Activated T-cell treated with anti-CD3 and anti-CD28 coated beads, Interleukin-2, amount 50 U/mL, for 72 hours (primary cell): ENCODE measurements around the gene CCDC83. TPM values are rescaled to one million over a fixed set of nuclear protein-coding genes. Genes with fewer than 3 reads are reported as not detected.
"Not testable (repeated sequence)": the region's sequence is repeated elsewhere in the genome, so short reads cannot be mapped to it uniquely, and the experiment has no call there.

Experiments used
- ATAC-seq, 2 donors: fragments of 150-1000 bp; cut with Tn5 transposase; replicated peaks in 1 of 2; 2 replicates each; pipeline ENCODE4 v1.10.0; 2021; ENCODE audit warnings: moderate library complexity in 2 of 2, mild to moderate bottlenecking in 1 of 2
- DNase-seq, 2 donors: peaks; one replicate each; pipeline ENCODE4 v3.0.0; 2021 to 2022; ENCODE audit warnings: mixed read lengths in 1 of 2
- H3K27ac Mint-ChIP-seq: one replicate; pipeline ENCODE4 v1.8.0; 2022; ENCODE audit warnings: mild to moderate bottlenecking, moderate library complexity, mixed read lengths
- H3K27me3 Mint-ChIP-seq: one replicate; pipeline ENCODE4 v1.8.0; 2022; ENCODE audit warnings: low read depth, mixed read lengths
- H3K36me3 Mint-ChIP-seq, 2 donors: one replicate each; pipeline ENCODE4 v1.8.0; 2022; ENCODE audit warnings: mixed read lengths in 2 of 2, mild to moderate bottlenecking in 1 of 2; ENCODE audit not compliant: insufficient read depth in 2 of 2
- H3K4me1 Mint-ChIP-seq: one replicate; pipeline ENCODE4 v1.8.0; 2022; ENCODE audit warnings: low read depth, mixed read lengths
- H3K4me3 Mint-ChIP-seq, 2 donors: one replicate each; pipeline ENCODE4 v1.8.0; 2022; ENCODE audit warnings: mild to moderate bottlenecking in 2 of 2, mixed read lengths in 2 of 2, moderate library complexity in 2 of 2
- H3K9me3 Mint-ChIP-seq, 2 donors: one replicate each; pipeline ENCODE4 v1.8.0; 2022; ENCODE audit warnings: mixed read lengths in 2 of 2
- total RNA-seq, 2 donors: library from RNA; stranded (reverse); gene quantifications; one replicate each; pipeline ENCODE4 v1.2.3, GENCODE V29; 2022

CCDC83 gene
- total RNA-seq, 2 donors from 2014 or later: not detected

DNA sequence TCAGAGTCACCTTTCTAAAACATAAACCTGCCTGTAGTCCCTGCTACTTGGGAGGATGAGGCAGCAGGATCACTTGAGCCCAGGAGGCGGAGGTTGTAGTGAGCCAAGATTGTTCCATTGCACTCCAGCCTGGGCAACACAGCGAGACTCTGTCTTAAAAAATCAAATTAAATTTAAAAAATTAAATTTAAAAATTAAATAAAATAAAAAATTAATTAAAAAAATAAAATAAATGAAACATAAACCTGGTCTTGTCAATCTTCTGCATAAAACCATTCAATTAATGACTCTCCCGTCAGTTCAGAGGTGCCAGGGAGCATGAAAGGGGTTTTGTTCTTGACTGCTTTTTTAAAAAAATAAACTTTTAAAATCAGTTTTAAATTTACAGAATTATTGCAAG is 48.6 kb downstream of the CCDC83 start:
- Mint-ChIP-seq H3K9me3 (no peaks in the 10 kb centered on the region), H3K4me1 (no peaks in the 10 kb centered on the region), H3K4me3 (no peak overlapping the region), H3K27me3 (no peaks in the 10 kb centered on the region), H3K27ac (no peak overlapping the region), H3K36me3 (no peaks in the 10 kb centered on the region)
- no peak for DNase-seq
- ATAC-seq: no peak

DNA sequence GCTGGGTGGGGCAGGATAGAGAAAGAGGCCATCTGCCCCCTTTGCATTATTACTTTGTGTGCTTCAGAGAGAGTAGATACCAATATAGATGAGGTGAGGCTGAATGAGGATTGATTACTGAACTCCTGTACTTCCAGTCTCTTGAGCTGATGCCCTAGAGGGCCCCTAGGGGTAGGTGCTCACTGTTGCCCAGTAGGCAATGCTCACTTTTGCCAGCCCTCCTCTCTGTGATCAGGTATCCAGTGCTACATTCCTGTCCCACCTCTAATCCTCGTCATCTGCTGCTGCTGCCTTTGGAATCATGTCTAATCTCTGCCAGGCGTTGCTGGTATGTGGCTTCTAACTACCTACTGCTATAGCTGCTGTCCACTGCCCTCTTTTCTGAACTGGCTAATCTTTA is 57.2 kb downstream of the CCDC83 start:
- no peak overlapping the region for H3K27ac Mint-ChIP-seq
- no peaks in the 10 kb centered on the region for H3K27me3 Mint-ChIP-seq
- H3K4me1 Mint-ChIP-seq: no peaks in the 10 kb centered on the region
- no peak for ATAC-seq
- no peak overlapping the region for H3K4me3 Mint-ChIP-seq
- no peaks in the 10 kb centered on the region for H3K36me3 Mint-ChIP-seq
- DNase-seq: no peak
- no peaks in the 10 kb centered on the region for H3K9me3 Mint-ChIP-seq

DNA sequence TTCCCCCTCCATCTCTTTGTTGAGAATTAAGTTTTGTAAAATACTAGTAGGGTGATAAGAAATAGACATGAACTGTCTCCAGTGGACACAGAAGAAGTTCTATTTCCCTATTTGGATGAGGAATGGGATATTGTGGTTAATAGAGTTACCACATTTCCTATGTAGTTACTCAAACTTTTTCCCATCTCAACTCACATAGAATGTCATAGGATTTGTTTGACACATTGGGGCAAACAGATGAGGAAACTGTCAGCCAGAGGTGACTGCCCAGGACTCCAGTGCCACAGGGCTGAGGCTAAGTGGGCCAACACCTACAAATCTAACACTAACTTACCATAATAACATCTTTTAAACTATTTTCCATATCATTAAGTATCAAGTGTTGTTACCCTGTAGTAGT is 58.3 kb downstream of the CCDC83 start:
- H3K9me3 Mint-ChIP-seq: peaks cover 0 to 2% of the 10 kb centered on the region in 2 donors
- ATAC-seq: no peak
- no peak overlapping the region for H3K27ac Mint-ChIP-seq
- no peaks in the 10 kb centered on the region for H3K27me3 Mint-ChIP-seq
- H3K36me3 Mint-ChIP-seq: no peaks in the 10 kb centered on the region
- no peak for DNase-seq
- no peaks in the 10 kb centered on the region for H3K4me1 Mint-ChIP-seq
- no peak overlapping the region for H3K4me3 Mint-ChIP-seq

DNA sequence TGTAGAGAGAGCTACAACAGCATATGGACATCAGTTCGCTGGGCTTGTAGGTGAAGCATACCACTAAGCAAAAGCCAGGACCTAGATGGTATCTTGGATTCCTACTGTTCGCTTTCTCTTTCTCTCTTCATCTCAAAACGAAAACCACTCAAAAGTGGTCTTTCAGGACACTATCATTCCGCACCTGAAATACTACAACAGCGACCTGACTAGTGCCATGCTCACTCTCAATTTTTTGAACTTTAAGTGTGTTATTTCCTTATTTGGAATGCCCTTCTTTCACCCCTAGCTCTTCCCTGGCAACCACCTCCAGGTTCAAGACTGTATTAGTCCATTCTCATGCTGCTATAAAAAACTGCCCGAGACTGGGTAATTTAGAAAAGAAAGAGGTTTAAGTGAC is 59.2 kb downstream of the CCDC83 start:
- Mint-ChIP-seq H3K36me3 (no peaks in the 10 kb centered on the region), H3K27ac (no peak overlapping the region), H3K27me3 (no peaks in the 10 kb centered on the region), H3K4me1 (no peaks in the 10 kb centered on the region), H3K4me3 (no peak overlapping the region), H3K9me3 (peaks cover 0 to 2% of the 10 kb centered on the region in 2 donors)
- ATAC-seq (no peak), DNase-seq (no peak)

DNA sequence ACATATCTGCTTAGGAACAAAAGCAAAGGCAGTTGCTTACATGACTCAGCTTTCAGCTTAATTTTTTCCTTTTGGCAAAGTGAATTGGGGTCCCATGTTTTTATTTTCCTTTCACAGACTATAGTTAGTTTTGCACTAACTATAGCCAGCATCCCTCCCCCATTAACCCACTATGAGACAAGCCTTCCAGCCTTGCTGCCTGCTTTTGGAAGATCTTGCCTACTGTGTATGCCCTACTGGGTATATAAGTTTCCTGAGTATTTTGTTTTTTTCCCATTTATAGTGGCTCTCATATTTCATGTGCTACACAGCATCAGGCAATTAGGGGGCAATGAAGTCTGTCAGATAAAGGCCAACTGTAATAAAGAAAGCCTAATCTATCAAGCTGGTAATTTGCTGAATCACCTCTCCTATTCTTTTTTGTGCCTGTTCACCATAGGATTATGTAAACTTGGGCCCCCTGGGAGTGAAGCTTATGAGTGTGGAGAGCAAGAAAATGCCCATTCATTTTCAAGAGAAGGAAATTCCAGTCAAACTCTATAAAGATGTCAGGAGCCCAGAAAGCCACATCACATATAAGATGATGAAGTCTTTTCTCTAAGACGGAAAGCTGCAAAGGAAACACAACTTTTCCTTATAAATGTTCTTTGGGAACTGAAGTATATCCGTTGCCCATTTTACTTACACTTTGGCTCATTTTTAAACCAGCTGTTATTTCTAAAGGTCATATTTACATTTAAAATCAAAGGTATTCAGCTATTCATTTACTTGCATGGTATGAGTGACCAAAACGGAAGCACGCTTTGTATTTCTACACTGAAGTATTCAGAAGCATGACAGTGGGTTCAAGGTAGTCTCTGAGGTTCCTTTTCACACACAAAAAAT is 64.0 kb downstream of the CCDC83 start:
- Mint-ChIP-seq H3K27me3 (peaks cover 7% of the 10 kb centered on the region), H3K9me3 (peaks cover 0 to 6% of the 10 kb centered on the region in 2 donors), H3K4me1 (peaks cover 11% of the 10 kb centered on the region), H3K36me3 (peaks cover 0 to 7% of the 10 kb centered on the region in 2 donors), H3K27ac (no peak overlapping the region), H3K4me3 (no peak overlapping the region)
- ATAC-seq (no peak), DNase-seq (no peak)

DNA sequence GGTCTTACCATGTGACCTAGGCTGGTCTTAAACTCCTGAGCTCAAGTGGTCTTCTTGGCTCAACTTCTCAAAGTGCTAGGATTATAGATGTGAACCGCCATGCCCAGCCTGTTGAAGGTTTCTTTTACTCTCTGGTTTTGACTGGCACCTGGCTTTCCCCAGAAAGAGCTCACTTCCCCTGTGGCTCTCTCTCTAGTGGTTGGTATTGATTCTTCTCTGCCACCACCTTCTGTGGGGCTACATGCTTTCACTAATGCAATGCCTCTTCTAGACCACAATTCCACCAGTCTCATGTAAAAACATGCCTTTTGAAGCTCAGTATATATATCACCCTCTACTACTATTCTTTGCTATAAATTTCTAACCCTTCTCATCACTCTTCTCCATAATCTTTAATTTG is 67.2 kb downstream of the CCDC83 start:
- Mint-ChIP-seq H3K4me1 (peaks cover 11% of the 10 kb centered on the region), H3K9me3 (peaks cover under 1 to 7% of the 10 kb centered on the region in 2 donors), H3K36me3 (peaks cover 0 to 7% of the 10 kb centered on the region in 2 donors), H3K4me3 (no peak overlapping the region), H3K27ac (no peak overlapping the region), H3K27me3 (peaks cover 32% of the 10 kb centered on the region)
- peak; percentile 99 for ATAC-seq
- DNase-seq: peak; percentile 45 to 55

DNA sequence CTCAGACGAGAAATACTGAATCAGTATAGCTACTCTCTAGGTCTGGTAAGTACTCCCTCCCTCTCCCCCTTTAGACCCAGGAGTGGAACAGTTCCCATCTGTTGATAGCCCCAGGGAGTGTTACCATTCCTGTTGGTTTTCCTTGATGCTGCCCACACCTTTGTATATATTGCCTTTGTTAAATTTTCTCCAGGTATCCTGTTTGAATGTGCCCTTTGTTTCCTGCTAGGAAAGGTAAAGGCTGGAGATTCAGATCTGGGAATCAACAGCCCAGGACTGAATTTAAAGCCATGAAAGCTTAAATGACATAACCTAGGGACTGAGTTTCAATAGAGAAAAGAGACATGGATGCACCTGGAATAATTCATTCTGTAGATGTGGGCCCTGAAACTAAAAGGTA is 68.3 kb downstream of the CCDC83 start:
- Mint-ChIP-seq H3K27me3 (peaks cover 43% of the 10 kb centered on the region), H3K4me1 (peaks cover 11% of the 10 kb centered on the region), H3K9me3 (peaks cover 2 to 6% of the 10 kb centered on the region in 2 donors), H3K27ac (no peak overlapping the region), H3K4me3 (no peak overlapping the region), H3K36me3 (peaks cover 0 to 7% of the 10 kb centered on the region in 2 donors)
- DNase-seq (no peak), ATAC-seq (no peak)

DNA sequence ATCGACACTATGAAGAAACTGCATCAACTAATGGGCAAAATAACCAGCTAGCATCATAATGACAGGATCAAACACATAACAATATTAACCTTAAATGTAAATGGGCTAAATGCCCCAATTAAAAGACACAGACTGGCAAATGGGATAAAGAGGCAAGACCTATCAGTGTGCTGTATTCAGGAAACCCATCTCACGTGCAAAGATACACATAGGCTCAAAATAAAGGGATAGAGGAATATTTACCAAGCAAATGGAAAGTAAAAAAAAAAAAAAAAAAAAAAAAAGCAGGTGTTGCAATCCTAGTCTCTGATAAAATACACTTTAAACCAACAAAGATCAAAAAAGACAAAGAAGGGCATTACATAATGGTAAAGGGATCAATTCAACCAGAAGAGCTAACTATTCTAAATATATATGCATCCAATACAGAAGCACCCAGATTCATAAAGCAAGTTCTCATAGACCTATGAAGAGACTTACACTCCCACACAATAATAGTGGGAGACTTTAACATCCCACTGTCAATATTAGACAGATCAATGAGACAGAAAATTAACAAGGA is 71.6 kb downstream of the CCDC83 start:
- H3K4me3 Mint-ChIP-seq, DNase-seq, H3K9me3 Mint-ChIP-seq, ATAC-seq, H3K27ac Mint-ChIP-seq, H3K4me1 Mint-ChIP-seq, H3K36me3 Mint-ChIP-seq: not testable (repeated sequence)
- H3K27me3 Mint-ChIP-seq: peaks cover 52% of the 10 kb centered on the region

DNA sequence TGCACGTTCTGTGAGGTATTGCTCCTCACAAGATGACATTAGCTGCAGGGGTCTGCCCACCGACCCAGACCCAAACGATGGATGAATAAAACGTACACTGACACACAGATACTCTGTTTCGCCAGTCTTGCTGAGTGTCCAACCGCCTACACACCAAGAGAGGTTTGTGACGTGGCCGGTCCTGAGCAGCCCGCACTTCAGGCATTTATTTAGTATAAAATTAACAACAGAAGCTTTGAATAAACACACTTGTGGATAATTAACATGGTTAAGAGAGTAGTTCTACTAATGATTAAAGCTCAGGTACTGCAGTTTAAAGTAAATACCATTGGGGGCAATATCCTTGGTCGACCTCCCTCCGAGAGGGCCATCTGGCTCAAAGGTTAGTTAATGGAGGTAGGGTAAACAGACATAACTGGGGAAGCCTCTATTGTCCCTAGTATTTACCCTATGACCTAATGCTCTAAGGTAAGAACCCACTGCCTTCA is 75.7 kb downstream of the CCDC83 start:
- Mint-ChIP-seq H3K36me3 (peaks cover 0 to 2% of the 10 kb centered on the region in 2 donors), H3K4me1 (no peaks in the 10 kb centered on the region), H3K4me3 (no peak overlapping the region), H3K27me3 (peaks cover 34% of the 10 kb centered on the region), H3K9me3 (peaks cover 4% of the 10 kb centered on the region in 2 donors), H3K27ac (no peak overlapping the region)
- no peak for DNase-seq
- ATAC-seq: no peak

DNA sequence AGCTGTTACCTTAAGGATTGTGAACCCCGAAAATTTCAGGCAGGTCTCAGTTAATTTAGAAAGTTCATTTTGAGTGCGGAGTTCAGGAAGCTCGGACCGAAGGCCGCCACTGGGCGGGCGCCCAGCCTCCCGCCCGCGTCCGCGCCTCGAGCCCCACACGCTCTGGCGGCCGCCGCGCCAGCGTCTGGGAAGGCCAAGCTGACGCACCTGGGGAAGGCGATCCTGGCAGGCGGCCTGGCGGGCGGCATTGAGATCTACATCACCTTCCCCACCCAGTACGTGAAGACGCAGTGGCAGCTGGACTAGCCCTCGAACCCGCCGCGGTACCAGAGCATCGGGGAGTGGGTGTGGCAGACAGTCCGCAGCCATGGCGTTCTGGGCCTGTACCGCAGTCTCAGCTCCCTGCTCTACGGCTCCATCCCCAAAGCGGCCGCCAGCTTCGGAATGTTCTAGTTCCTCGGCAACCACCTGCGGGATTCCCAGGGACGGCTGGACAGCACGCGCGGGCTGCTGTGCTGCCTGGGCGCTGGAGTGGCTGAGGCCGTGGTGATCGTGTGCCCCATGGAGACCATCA is 79.5 kb downstream of the CCDC83 start:
- Mint-ChIP-seq H3K4me3 (no peak overlapping the region), H3K4me1 (peaks cover 13% of the 10 kb centered on the region)

DNA sequence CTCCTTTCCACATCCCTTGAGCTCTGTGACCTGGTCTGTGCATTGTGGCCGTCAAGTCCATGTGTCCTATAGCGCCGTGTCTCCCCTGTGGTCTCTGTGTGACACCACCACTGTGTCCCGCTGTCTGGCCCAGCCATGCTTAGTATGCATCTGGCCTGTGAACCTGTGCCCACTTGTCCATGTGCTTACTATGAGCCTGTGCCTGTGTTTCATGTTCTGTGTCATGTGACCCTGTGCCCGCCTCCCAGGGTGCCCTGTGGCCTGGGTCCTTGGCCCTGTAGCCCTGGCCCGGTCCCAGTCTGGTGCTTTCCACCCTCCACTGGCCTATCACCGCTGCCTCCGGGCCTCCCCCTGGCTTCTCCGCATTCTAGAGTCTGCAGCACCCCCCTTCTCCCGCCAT is 80.6 kb downstream of the CCDC83 start:
- H3K27ac Mint-ChIP-seq: no peak overlapping the region
- no peaks in the 10 kb centered on the region for H3K9me3 Mint-ChIP-seq
- DNase-seq: no peak

More for the DNA sequence above, 79.5 kb downstream of the CCDC83 start:
- no peak for DNase-seq
- Mint-ChIP-seq H3K27ac (no peak overlapping the region), H3K27me3 (peaks cover 7% of the 10 kb centered on the region), H3K36me3 (no peaks in the 10 kb centered on the region), H3K9me3 (no peaks in the 10 kb centered on the region)
- ATAC-seq: no peak

DNA sequence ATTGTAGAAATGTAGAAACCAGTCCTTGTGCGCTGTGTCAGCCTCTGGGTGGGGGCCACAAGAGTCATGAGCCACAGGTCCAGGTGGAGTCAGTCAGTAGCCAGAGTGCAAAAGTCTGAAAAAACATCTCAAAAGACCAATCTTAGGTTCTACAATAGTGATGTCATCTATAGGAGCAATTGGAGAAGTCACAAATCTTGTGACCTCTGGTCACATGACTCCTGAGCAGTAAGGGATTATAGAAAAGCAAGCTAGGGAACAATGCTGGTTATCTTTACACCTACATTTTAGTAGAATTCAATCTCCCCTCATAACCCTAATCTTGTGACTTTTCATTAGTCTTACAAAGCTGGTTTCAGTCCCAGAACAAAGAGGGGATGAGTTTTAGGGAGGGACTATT is 82.7 kb downstream of the CCDC83 start:
- Mint-ChIP-seq H3K4me1 (peaks cover 17% of the 10 kb centered on the region), H3K9me3 (no peaks in the 10 kb centered on the region), H3K36me3 (no peaks in the 10 kb centered on the region), H3K27me3 (no peaks in the 10 kb centered on the region), H3K27ac (no peak overlapping the region), H3K4me3 (no peak overlapping the region)
- ATAC-seq: no peak
- DNase-seq: no peak

More for the DNA sequence above, 80.6 kb downstream of the CCDC83 start:
- Mint-ChIP-seq H3K36me3 (no peaks in the 10 kb centered on the region), H3K4me3 (no peak overlapping the region), H3K4me1 (peaks cover 17% of the 10 kb centered on the region), H3K27me3 (no peaks in the 10 kb centered on the region)
- ATAC-seq: no peak
